Renal pelvis (tissue), 4 donors: ENCODE measurements around the gene SDK1. TPM values are rescaled to one million over a fixed set of nuclear protein-coding genes. Genes with fewer than 3 reads are reported as not detected.
A peak's percentile ranks its signal among the peaks of the same experiment; 100 is the strongest.

Source experiments
- DNase-seq: peaks from one replicate; pipeline ENCODE4 v3.0.0-alpha.2; 2013
- polyA plus RNA-seq, 3 donors: library from polyadenylated mRNA; unstranded; fragments of 120-200 nt; gene quantifications; one replicate each; pipeline ENCODE4 v1.2.1, GENCODE V29; 2013; ENCODE audit not compliant: insufficient read length in 3 of 3

The SDK1 gene
- polyA plus RNA-seq, 3 donors: 7.5 to 8.9 (median 8.4) TPM

GRCh38 chr7:4045450-4045849, 744.4 kb downstream of the SDK1 start:
- no peak for DNase-seq

GRCh38 chr7:4045975-4046374, 744.9 kb downstream of the SDK1 start:
- no peak for DNase-seq

GRCh38 chr7:4048336-4048735, 747.3 kb downstream of the SDK1 start:
- no peak for DNase-seq

GRCh38 chr7:4049202-4049601, 748.1 kb downstream of the SDK1 start:
- DNase-seq: no peak

DNA sequence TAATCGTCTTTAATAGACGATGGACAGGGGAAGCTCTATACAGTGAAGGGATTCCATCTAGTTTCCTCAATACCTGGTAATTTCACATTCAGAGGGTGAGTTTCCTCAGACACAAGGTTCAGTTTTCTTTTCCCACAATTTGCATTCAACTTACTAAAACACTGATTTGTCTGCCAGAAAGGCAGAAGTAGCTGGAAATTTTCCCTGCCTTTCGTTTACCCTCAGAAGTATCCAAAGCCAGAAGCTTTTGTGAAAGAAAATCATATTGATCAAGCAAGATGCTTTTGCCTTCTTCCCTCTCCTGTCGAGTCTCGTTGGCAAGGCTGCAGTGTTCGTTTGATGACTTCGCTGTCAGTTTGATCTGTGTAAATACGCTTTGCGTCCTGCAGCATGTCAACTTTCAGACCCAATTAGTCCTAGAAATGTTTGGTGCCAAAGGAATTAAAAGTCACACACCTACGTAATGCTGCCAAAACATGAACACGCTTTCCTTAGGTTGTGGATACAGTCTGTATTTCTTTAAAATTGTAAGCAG, 749.1 kb downstream of the SDK1 start:
- no peak for DNase-seq

DNA sequence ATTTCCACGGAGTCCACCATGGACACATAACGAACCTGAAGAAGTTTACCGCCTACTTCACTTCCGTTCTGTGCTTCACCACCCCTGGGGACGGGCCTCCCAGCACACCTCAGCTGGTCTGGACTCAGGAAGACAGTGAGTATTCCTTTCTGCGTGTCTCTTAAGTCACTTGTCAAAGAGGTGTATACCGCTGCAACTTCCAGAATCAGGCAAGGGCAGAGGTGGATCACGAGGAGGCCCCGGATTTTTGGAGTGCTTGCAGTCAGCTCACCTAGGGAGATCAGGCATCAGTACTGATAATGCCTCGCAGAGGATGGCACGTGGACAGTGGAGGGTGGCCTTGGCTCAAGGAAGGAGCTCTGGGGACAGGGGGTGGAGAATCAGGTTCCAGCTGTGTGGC, 750.6 kb downstream of the SDK1 start:
- DNase-seq: no peak

DNA sequence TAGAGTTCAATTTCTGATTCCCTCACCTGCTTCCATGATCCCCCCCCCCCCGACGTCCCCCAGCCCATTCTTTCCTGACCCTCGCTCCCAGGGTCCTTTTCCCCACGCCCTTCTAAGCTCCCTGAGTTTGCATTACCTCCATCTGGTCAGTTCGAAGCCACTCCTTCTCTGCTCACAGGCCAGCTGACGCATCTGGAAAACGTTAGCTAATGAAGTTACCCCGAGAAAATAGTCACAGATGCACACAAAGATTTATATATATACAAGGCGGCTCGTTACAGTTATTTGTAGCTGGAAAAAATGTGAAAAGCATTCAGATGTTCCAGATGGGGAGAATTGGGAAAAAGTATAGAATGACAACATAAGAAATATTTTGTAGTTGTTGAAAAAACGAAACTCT, 751.1 kb downstream of the SDK1 start:
- no peak for DNase-seq

GRCh38 chr7:4054158-4054557, 753.1 kb downstream of the SDK1 start:
- DNase-seq: no peak

DNA sequence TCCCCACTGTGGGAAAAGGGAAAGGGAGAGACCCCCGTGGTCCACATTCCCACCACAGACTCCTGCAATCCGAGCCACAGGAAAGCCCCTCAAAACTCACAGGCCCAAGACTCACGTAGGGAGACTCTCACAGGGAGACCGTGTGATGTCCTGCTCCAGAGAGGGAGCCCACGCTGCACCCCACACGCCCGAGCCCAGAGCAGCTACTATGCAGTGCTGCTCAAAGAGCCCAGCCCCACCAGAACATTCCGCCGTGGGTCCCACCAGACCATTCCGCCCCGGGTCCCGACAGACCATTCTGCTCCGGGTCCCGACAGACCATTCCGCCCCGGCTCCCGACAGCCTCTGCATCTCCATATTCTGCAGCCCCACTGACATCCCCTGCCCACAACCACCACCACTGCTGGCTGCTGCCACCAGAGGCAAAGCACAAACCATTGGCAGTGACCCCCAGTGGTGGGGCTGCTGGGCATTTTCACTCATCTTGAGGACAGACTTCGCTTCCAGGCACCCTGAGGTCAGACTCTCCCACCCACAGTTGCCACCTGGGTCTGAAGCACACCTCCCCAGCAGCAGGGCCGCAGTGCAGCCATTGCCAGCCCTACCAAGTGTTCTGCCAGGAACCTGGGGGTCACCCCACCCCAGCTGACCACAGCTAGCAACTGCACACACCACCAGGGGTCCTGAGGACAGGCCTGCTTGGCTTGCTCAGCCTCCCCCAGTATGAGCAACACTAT, 755.7 kb downstream of the SDK1 start:
- no peak for DNase-seq

DNA sequence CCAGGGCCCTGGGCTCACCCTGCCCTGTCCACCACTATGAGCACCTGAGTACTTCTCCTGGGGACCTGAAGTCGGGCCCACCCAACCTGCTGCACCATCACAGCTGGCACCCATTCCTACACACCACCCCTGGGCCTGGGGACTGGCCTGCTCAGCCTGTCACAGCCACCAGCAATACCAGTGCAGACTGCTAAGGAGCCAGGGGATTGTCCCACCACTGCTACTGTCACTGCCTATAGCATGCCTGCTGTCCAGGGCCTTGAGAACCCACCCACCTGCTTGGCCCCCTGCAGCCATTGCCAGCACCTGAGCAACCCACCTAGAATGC, 756.2 kb downstream of the SDK1 start:
- no peak for DNase-seq

DNA sequence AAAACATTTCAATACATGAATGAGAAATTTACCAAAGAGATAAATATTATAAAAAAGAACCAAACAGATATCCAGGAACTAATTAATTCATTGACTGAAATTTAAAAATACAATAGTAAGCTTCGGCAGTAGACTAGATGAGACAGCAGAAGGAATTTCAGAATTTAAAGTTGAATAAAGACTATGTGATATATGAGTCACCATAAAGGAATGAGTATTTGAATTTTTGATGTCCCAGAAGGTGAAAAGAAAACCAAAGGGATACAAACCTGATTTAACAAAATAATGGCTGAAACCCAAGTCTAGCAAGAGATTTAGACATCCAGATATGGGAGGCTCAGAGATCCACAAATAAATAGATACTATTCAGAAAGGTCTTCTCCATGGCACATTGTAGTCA, 757.1 kb downstream of the SDK1 start:
- no peak for DNase-seq

DNA sequence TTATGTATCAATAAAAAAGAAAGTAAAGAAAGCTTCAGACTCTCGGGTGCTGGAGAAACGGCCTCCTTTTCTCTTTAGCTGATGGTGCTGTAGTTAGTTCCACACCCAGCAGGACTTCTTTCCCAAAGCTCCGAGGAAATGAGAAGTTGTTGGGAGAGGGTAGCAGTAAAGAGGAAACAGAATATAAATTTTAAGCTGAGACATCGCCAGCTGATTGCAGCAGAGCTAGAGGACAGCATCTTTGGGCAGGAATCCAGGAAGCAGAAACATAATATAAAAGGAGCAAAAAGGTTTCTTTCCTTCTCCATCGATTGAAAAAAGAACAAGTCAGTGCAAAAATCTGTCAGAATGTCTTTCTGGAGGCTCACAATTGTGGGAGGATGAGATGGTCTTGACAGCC, 764.1 kb downstream of the SDK1 start:
- DNase-seq: no peak

DNA sequence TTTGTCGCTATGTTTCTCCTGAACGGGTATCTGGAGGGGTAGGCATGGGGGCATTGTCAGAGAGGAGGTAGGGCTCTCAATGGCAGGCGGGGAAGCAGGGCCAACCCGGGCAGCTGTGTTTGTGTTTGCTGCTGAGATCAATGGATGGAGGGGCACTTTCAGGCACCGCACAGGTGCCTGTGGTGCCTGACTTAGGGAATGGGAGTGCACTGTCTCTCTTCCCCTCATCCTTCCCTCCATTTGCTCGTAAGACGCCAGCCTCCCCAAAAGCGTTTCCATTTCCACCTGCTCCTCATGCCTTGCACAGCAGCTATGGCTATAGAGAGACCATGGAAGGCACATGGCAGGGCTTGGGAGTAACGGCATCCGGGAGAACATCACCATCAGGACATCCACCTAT, 765.2 kb downstream of the SDK1 start:
- no peak for DNase-seq

GRCh38 chr7:4066626-4067475, 765.8 kb downstream of the SDK1 start:
- peak; percentile 33 for DNase-seq

GRCh38 chr7:4067476-4067760, 766.4 kb downstream of the SDK1 start:
- no peak for DNase-seq

- no peak for DNase-seq
These were observed 766.8 kb downstream of the SDK1 start for GRCh38 chr7:4067874-4068273.

GRCh38 chr7:4068286-4068685, 767.2 kb downstream of the SDK1 start:
- DNase-seq: no peak

DNA sequence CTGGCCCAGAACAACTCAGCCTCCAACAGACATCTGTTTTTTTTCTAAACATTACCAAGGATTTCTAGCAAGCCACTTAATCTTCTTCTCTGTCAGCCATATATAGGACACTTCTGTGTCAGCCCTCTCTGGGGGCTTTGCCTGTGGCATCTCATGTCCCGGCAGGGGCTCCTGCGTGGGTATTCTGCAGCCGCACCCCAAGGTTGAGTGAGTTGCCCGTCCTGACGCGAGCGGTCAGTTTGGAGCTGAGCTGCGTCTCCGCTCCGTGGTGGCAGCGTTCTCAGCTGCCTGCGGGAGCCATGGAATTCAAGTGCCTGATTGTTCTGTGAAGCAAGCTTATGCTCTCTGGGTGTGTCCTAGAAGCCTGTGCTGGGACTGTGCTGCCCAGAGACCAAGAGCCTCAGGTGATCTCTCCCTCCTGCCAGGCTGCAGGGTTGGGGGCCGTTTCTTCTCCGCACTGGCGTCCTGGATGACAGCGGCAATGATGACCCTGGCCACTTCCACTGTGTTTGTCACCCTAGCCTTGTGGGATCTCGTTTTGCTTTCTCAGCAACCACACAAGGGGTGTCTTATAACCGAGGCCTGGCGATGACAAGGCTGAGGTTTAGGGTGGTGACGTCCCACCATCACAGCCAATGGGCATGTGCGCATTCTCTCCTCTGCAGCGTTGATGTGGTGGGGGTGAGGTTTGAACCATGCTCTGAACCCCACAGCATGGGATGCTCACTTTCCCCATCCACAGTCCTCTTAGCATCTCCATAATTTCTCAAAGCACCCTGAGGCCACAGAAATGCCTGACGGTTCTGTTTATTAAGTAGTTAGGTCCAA, 768.4 kb downstream of the SDK1 start:
- DNase-seq: no peak

DNA sequence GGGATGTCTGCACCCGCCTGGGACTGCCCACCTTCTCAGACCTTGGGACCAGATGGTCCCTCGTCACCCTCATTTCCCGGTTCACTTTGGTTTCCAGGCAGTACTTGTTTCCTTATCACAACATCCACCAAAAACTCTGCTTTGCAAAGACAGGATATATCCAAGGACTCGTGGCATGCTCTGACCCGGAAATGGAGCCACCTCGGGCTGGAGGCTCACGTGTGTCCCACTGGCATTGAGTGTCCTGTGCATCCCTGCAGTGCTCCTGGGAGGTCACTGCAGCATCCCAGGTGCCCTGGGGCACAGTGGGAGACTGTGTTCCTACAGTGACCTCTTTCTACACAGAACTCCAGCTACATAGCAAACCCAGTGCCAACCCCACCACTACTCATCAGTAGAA, 769.2 kb downstream of the SDK1 start:
- no peak for DNase-seq

- no peak for DNase-seq
These were observed 770.5 kb downstream of the SDK1 start for GRCh38 chr7:4071370-4072058.

DNA sequence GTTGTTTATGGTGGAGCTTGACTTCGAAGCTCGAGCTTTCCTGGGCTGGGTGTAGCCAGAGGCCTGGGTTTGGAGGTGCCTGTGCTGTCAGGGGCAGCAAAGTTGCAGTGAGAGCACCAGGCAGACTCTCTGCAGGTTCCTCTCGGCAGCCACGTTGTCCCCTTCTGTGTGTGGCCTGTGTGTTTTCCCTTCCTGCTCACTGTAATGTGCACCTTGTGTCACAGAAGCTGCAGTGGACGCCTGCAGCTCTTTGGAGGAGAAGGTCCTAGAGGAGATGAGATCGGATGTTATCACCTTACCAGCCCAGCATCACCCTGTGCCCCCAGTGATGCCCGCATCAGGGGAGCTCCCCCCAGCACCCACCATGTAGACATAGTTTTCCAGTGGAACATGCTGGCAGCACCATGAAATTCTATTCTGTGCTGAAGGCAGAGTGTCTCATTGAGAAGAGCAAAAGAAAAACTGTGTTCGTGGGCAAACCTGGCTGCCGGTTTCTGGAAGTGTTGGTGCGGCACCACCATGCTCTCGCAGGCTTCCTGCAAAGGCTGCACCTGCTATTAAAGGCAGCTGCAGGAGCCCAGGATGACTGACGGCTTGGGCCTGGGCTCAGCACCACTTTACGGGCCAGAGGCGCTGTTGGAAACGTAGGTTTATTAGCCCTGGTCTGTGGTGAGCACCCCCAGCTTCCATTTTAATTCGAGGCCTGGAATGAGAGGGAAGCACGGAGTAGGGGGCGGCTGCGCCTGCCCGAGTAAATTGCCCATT, 771.3 kb downstream of the SDK1 start:
- DNase-seq: no peak
